NCI-H2227 (cell line): Measurements from ENCODE around the gene BAIAP2.
"Not testable (repeated sequence)": the region's sequence is repeated elsewhere in the genome, so short reads cannot be mapped to it uniquely, and the experiment has no call there.

Experiments
- DNase-seq: peaks from one replicate; lab custom pipeline; 2025; ENCODE audit not compliant: unreplicated experiment; lab: John Stamatoyannopoulos, UW

Gene BAIAP2

GRCh38 chr17:81135505-81136278, 100.7 kb downstream of the BAIAP2 start:
- DNase-seq = peak; percentile 24

GRCh38 chr17:81136366-81136765, 101.4 kb downstream of the BAIAP2 start:
- no peak for DNase-seq

GRCh38 chr17:81137248-81137647, 102.3 kb downstream of the BAIAP2 start:
- DNase-seq = no peak

- no peak for DNase-seq
These were observed 103.1 kb downstream of the BAIAP2 start for GRCh38 chr17:81138083-81138482.

- no peak for DNase-seq
These were observed 103.5 kb downstream of the BAIAP2 start for GRCh38 chr17:81138500-81138899.

GRCh38 chr17:81139428-81139827, 104.5 kb downstream of the BAIAP2 start:
- no peak for DNase-seq

- DNase-seq = no peak
These were observed 105.1 kb downstream of the BAIAP2 start for GRCh38 chr17:81140018-81140417.

GRCh38 chr17:81140695-81141094, 105.7 kb downstream of the BAIAP2 start:
- DNase-seq = no peak

- peak; percentile 84 for DNase-seq
These were observed 107.6 kb downstream of the BAIAP2 start for GRCh38 chr17:81142301-81143199.

- DNase-seq = no peak
These were observed 108.2 kb downstream of the BAIAP2 start for GRCh38 chr17:81143200-81143527.

GRCh38 chr17:81143717-81144422, 108.9 kb downstream of the BAIAP2 start:
- no peak for DNase-seq

GRCh38 chr17:81144423-81144781, 109.5 kb downstream of the BAIAP2 start:
- DNase-seq = no peak

GRCh38 chr17:81146208-81146607, 111.3 kb downstream of the BAIAP2 start:
- DNase-seq = not testable (repeated sequence)

- DNase-seq = no peak
These were observed 112.8 kb downstream of the BAIAP2 start for GRCh38 chr17:81147701-81148100.

- DNase-seq = no peak
These were observed 113.6 kb downstream of the BAIAP2 start for GRCh38 chr17:81148571-81148970.

GRCh38 chr17:81148986-81149533, 114.1 kb downstream of the BAIAP2 start:
- DNase-seq = no peak

GRCh38 chr17:81150377-81151077, 115.6 kb downstream of the BAIAP2 start:
- no peak for DNase-seq

GRCh38 chr17:81151278-81151677, 116.3 kb downstream of the BAIAP2 start:
- no peak for DNase-seq

GRCh38 chr17:81152288-81152828, 117.4 kb downstream of the BAIAP2 start:
- DNase-seq = no peak

- DNase-seq = no peak
These were observed 118.4 kb downstream of the BAIAP2 start for GRCh38 chr17:81153340-81153803.
